ENCODE results near the gene FGD4. TPM values are rescaled to one million over a fixed set of nuclear protein-coding genes. Genes with fewer than 3 reads are reported as not detected.

The FGD4 gene
- total and polyA plus RNA-seq, 9 of the 15 experiments (the other 6 are each of a cell fraction or from before 2014, with no cell fraction given) = 0.05 to 0.51 (median 0.27) TPM

- DNase-seq (ENCODE audit: extremely low read depth in 1 of 4, low spot score in 3 of 4) (no peak), FAIRE-seq (no peak), ATAC-seq (no peak)
- no peaks in the 10 kb centered on the region for H3K9me1 ChIP-seq (ENCODE audit: control insufficient read depth, insufficient read depth, low read length)
- H3K27me3 ChIP-seq (ENCODE audit: control insufficient read depth in 2 of 2, insufficient read depth in 2 of 2, low read length in 2 of 2) = peaks cover 7 to 17% of the 10 kb centered on the region in 2 experiments; a peak in 4 of 5 replicates
- no peak overlapping the region for H2AFZ ChIP-seq (ENCODE audit: low read depth, low read length)
- intact Hi-C loops (cut with micrococcal nuclease) = no loop called here
- peaks cover 0 to 6% of the 10 kb centered on the region in 2 experiments; a peak in 1 of 5 replicates for H3K4me1 ChIP-seq (replicated peaks in 1 of 2; ENCODE audit: control insufficient read depth in 2 of 2, insufficient read depth in 2 of 2, low read length in 2 of 2)
- no peak overlapping the region for H3K27ac ChIP-seq (ENCODE audit: extremely low read depth, low read depth, low read length)
- no TSS peak for BruUV-seq (replicated peaks)
- no peaks in the 10 kb centered on the region for H3K79me2 ChIP-seq (ENCODE audit: control insufficient read depth, insufficient read depth, low read length)
- no peaks in the 10 kb centered on the region for H3K36me3 ChIP-seq (ENCODE audit: control insufficient read depth, insufficient read depth, low read length)
- TF ChIP-seq, protein P1, sequence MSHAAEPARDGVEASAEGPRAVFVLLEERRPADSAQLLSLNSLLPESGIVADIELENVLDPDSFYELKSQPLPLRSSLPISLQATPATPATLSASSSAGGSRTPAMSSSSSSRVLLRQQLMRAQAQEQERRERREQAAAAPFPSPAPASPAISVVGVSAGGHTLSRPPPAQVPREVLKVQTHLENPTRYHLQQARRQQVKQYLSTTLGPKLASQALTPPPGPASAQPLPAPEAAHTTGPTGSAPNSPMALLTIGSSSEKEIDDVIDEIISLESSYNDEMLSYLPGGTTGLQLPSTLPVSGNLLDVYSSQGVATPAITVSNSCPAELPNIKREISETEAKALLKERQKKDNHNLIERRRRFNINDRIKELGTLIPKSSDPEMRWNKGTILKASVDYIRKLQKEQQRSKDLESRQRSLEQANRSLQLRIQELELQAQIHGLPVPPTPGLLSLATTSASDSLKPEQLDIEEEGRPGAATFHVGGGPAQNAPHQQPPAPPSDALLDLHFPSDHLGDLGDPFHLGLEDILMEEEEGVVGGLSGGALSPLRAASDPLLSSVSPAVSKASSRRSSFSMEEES (CRISPR knock-in tag; IDR thresholded peaks at IDR 0.05) = peak; percentile 71
- TF ChIP-seq, protein P2, sequence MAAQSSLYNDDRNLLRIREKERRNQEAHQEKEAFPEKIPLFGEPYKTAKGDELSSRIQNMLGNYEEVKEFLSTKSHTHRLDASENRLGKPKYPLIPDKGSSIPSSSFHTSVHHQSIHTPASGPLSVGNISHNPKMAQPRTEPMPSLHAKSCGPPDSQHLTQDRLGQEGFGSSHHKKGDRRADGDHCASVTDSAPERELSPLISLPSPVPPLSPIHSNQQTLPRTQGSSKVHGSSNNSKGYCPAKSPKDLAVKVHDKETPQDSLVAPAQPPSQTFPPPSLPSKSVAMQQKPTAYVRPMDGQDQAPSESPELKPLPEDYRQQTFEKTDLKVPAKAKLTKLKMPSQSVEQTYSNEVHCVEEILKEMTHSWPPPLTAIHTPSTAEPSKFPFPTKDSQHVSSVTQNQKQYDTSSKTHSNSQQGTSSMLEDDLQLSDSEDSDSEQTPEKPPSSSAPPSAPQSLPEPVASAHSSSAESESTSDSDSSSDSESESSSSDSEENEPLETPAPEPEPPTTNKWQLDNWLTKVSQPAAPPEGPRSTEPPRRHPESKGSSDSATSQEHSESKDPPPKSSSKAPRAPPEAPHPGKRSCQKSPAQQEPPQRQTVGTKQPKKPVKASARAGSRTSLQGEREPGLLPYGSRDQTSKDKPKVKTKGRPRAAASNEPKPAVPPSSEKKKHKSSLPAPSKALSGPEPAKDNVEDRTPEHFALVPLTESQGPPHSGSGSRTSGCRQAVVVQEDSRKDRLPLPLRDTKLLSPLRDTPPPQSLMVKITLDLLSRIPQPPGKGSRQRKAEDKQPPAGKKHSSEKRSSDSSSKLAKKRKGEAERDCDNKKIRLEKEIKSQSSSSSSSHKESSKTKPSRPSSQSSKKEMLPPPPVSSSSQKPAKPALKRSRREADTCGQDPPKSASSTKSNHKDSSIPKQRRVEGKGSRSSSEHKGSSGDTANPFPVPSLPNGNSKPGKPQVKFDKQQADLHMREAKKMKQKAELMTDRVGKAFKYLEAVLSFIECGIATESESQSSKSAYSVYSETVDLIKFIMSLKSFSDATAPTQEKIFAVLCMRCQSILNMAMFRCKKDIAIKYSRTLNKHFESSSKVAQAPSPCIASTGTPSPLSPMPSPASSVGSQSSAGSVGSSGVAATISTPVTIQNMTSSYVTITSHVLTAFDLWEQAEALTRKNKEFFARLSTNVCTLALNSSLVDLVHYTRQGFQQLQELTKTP (IDR thresholded peaks at IDR 0.05; ENCODE audit: low read depth in 1 of 2, partially characterized antibody in 2 of 2) = no peak
- no peak overlapping the region for H3K4me2 ChIP-seq (ENCODE audit: insufficient read depth, low read length)
- H3K9me3 ChIP-seq (replicated peaks; ENCODE audit: control insufficient read depth, insufficient read depth, low read depth, low read length) = no peaks in the 10 kb centered on the region
- H4K20me1 ChIP-seq (replicated peaks; ENCODE audit: control insufficient read depth, insufficient read depth, low read length) = no peaks in the 10 kb centered on the region
- H3K9ac ChIP-seq (ENCODE audit: insufficient read depth in 1 of 2, low read depth in 2 of 2, low read length in 2 of 2) = no peak overlapping the region
- no peak overlapping the region for H3K4me3 ChIP-seq
- in situ Hi-C loops (cut with MboI) = no loop called here
- POLR2A ChIA-PET = no interaction called here
- 3% methylated on average over 6 of the region's 6 CpGs for WGBS (ENCODE audit: insufficient coverage, low coverage, missing lambda C conversion rate)
- CTCF ChIA-PET (ENCODE audit: low intra/inter-chr PET ratio) = no interaction called here
Observed at GRCh38 chr12:32615441-32615840, 216.1 kb downstream of the FGD4 start.

Measured in K562 (cell line).